GM10847 (cell line): Measurements from ENCODE around the gene CD19.

Experiments used
- POLR2A ChIP-seq: IDR thresholded peaks from 2 replicates; pipeline ENCODE4 v1.6.1; 2011; ENCODE audit not compliant: insufficient read length; ENCODE audit errors: extremely low read depth

Gene CD19

DNA sequence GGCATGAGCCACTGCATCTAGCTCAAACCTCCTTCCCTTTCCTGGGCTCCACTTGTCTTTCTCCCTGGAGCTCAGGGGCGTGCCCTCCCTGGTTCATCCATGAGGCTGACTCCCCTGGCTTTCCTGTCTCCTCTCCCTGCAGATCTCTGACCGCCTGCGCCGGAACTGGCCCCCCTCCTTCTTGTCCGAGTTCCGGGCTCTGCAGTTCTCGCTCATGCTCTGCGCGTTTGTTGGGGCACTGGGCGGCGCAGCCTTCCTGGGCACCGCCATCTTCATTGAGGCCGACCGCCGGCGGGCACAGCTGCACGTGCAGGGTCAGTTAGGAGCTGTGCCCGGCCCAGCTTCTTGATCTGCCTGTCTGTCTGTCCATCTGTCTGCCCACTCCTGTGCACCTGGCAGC is 51.9 kb downstream of the CD19 start:
- TF ChIP-seq POLR2A = no peak

DNA sequence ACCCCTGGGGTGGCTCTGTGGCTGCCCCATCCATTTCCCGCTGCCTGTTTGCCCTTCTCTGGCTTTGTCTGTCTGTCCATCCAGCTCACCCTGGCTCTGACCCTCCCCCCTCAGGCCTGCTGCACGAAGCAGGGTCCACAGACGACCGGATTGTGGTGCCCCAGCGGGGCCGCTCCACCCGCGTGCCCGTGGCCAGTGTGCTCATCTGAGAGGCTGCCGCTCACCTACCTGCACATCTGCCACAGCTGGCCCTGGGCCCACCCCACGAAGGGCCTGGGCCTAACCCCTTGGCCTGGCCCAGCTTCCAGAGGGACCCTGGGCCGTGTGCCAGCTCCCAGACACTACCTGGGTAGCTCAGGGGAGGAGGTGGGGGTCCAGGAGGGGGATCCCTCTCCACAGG is 52.3 kb downstream of the CD19 start:
- no peak for TF ChIP-seq POLR2A

DNA sequence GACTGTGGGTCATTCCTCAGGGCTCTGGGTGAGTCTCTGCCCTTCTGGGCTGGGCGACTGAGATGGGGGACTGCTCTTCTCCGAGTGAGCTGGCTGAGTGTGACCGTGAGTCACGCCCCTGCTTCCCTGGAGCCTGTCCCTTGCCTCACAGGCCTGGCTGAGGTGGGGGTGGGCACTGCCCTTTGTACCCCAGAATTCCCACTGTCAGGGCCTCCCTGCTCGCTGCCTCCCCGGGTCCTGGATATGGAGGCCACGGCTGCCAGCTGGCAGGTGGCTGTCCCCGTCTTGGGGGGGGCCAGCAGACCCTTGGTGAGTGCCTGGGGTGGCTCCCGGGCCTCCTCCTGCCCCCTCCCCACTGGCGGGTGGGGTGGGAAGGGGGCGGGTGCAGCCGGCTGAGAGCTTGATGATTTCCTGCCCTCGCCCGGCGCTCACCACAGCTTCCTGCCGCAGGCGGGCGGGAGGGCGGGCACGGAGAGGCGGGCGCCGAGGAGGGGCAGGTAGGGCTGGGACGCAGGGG is 52.9 kb downstream of the CD19 start, which contains the start of gene LAT:
LAT (plus strand) TSS at position 434 of the 517 bp plus-strand sequence. CDS start 366 bp downstream, outside the sequence.
- TF ChIP-seq POLR2A = no peak

DNA sequence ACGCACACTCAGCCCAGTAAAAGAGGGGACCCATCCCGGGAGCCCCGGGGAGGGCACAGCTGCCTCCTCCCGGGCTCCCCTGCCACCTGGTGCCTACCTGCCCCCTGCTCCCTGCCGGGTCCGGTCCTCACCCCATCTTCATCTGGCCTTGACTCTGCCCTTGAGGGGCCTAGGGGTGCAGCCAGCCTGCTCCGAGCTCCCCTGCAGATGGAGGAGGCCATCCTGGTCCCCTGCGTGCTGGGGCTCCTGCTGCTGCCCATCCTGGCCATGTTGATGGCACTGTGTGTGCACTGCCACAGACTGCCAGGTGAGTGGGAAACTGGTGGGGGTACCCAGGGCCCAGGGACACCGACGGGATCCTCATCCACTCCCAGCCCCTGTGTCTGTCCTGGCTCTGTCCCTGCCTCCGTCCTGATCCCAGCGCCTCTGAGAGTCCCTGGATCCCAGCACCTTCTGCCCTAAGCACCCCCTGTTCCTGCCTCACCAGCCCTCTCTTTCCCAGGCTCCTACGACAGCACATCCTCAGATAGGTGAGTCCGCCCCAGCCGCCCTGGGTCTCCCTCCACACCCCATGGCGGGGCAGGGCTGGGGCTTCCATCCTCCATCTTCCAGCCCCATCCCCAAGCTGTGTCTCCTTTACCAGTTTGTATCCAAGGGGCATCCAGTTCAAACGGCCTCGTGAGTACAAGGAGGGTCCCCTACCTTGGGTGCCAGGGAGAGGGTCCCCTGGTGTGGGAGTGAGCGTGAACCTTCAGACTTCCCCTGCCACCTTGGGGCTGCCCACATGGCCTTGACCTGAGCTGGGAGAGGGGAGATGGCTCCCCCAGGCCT is 53.7 kb downstream of the CD19 start:
- no peak for TF ChIP-seq POLR2A

DNA sequence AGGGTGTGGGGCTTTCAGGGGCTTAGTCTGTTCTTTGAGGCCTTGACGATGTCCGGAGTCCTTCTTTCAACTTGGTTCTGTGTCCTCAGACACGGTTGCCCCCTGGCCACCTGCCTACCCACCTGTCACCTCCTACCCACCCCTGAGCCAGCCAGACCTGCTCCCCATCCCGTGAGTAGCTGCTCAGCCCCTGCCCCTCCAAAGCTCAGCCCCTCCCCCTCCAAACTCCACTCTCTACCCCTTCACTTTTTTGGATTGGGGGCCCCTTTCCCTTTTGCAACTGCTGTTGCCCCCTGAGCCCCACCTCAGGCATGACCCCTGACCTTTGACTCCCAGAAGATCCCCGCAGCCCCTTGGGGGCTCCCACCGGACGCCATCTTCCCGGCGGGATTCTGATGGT is 54.3 kb downstream of the CD19 start:
- TF ChIP-seq POLR2A = no peak

DNA sequence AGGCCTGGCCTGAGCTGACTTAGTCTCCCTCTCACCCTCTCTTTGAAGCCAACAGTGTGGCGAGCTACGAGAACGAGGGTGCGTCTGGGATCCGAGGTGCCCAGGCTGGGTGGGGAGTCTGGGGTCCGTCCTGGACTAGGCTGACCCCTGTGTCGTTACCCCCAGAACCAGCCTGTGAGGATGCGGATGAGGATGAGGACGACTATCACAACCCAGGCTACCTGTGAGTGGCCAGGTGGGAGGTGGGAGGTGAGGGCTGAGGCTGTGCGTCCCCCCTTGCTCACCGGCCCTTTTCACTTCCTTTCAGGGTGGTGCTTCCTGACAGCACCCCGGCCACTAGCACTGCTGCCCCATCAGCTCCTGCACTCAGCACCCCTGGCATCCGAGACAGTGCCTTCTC is 54.7 kb downstream of the CD19 start:
- no peak for TF ChIP-seq POLR2A

DNA sequence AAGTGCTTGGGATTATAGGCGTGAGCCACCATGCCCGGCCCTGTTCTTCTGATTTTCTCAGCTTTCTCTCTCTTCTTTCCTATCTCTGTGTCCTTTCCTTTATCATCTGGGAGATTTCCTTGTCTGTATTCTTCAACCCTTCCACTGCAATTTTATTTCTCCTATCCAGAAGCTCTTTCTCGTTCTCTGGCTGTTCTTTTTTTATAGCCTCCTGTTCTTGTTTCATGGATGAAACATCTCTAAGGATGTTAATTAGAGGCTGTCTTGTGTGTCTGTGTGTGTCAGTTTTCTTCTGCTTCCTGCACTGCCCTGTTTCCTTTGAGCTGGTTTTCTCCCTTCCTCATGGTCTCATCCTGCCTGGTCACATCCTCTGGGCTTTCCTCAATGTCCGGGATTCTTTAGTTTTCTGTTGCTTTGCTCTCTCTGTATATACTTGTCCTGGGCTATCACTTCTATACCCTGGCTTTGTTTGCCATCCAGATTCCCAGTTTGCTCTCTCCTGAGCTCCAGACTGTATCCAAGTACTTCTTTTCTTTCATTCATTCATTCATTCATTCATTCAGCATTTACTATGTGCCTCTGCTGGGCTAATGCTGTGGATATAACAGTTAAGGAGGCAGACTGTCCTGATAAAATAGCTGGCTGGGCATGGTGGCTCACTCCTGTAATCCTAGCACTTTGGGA is 55.5 kb downstream of the CD19 start:
- no peak for TF ChIP-seq POLR2A
